Left renal cortex interstitium (tissue), 4 donors: Measurements from ENCODE around the gene SCAP. TPM values are rescaled to one million over a fixed set of nuclear protein-coding genes. Genes with fewer than 3 reads are reported as not detected.

Source experiments
- DNase-seq, 4 donors: peaks; one replicate each; pipeline ENCODE4 v3.0.0-alpha.2; 2013; ENCODE audit warnings: low read depth in 4 of 4, low spot score in 2 of 4, missing footprints in 1 of 4
- polyA plus RNA-seq, 4 donors: library from polyadenylated mRNA; unstranded; fragments of 120-200 nt; gene quantifications; one replicate each; pipeline ENCODE4 v1.2.1, GENCODE V29; 2013; ENCODE audit not compliant: insufficient read length in 4 of 4

Gene SCAP
- polyA plus RNA-seq, 4 donors: 67.5 to 97.3 (median 83.5) TPM

DNA sequence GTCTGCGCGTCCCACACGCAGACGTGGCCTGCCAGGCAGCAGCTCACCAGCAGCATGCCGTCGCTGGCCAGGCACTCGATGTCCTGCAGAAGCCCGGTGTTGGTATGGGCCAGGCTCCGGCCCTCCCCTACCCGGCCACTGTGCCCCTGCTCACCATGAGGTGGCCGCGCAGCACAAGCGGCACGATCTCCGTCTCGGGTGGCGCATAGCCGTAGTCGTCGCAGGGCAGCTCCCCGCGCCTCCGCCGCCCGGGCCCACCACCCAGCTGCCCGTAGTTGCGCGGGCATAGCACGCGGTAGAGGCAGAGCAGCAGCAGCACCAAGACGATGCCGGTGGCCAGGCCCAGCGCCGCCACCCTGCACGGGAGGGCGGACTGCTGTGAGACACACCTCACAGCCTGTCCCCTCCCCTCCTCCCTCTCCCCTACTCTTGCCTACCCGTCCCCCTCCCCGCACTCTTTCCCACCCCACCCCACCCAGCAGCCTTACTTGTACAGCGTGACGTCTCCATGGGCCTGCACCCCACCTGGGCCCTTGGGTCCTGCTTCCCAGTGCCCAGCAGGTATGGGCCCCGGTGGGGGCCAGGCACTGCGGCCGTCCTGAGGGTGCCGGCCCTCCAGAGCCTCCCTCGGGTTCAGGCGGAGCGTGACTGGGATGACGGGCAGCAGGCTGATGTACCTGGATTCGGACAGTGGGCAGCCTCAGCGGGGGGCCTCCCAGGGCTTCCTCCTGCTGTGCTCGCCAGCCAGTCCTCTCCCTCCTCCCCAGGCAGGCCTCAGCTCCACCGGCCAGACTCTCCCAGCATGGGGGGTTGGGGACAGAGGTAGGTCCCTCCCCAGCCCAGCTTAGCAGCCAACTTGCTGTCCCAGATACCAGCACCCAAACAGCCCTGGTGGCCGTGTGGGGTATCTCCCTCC, 57.3 kb downstream of the SCAP start:
- no peak for DNase-seq

DNA sequence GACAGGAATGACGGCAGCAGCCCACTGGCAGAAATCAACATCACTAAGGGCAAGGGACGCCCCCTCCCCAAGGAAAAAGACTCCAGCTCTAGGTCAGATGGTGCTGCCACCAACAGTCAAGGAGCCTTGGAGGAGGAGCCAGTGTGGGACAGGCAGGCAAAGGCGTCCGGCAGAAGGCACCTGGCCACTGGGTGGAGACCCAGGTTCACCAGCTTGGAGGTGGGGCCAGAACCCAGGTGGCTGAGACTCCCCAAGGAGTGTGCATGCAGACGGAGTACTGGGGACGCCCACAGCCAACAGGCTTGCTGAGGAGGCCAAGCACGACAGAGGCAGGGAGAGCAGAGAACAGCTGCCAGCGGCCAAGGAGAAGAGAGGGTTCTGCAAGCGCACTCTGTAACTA, 59.7 kb downstream of the SCAP start:
- DNase-seq: no peak

DNA sequence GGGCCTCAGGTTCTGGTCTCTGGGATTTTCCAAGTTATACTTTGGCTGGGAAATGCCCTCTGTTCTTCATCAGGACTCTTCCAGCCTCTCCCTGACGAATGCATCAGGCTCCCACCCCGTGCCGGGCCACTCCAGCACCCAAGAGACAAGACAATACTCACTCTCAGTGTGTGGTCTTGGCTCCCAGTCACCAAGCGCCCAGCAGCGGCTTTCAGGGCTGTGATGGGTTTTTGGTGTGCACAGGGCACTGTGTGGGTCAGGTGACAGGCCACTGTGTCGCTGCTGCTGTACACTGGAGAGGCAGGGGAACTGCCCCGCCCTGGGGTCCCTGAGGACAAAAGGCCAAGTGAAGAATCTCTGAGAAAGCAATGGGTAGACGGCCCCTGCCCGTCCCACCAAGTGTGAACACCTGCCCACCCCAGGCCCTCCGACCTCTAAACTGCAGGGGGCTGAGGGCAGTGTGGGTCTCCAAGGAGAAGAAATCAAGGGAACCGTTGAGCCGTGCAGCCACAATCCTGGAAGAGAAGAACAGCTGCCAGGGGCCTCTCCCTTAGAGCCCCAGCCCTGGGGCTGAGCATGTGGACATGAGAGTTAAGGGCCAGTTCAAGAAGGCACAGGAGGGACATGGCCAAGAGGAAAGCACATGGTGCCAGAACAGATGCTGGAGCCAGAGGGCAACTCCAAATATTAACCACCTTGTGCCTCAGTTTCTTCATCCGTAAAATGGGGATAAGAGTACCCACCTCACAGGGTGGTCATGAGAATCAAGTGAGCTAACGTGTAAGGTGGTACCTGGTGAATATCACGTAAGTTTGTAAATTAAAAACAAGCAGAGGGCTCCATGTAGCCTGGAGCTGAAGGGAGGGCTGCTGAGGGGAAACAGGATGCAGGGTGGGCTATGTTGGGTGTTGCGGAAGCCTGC, 60.8 kb downstream of the SCAP start:
- DNase-seq: no peak

DNA sequence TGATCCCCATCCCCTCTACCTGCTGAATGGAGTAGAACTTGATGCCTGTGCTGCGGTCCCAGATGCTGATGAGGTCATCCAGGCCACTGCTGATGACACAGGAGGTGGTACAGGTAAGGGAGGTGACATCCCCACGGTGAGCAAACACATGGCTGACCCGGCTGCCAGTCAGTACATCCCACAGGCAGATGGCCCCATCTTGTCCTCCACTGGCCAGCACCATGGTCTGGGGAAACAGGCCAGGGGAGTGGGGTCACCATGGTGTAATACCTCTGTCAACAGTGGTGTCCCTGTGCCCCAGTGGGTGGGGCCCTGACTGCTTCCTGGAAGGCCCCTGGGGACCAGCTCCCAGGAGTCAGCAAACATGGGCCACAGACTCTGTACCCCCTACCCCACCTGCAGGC, 61.6 kb downstream of the SCAP start:
- no peak for DNase-seq

GRCh38 chr3:47413751-47414150, 62.0 kb downstream of the SCAP start:
- no peak for DNase-seq

- DNase-seq: no peak
Observed at GRCh38 chr3:47412842-47413520, 62.8 kb downstream of the SCAP start.

DNA sequence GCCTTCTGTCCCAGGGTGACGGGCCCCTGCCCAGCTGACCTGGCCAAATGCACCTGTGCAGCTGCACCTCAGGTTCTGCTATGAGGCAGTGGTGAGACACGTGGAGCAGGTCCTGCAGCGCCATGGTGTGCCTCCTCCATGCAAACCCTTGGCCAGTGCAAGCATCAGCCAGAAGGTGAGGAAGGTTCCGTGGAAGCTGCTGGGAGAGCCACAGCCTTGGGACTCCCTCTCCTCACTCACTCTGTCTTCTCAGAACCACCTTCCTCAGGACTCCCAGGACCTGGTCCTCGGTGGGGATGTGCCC, 63.3 kb downstream of the SCAP start:
- no peak for DNase-seq

GRCh38 chr3:47411696-47412452, 63.9 kb downstream of the SCAP start:
- DNase-seq: no peak

DNA sequence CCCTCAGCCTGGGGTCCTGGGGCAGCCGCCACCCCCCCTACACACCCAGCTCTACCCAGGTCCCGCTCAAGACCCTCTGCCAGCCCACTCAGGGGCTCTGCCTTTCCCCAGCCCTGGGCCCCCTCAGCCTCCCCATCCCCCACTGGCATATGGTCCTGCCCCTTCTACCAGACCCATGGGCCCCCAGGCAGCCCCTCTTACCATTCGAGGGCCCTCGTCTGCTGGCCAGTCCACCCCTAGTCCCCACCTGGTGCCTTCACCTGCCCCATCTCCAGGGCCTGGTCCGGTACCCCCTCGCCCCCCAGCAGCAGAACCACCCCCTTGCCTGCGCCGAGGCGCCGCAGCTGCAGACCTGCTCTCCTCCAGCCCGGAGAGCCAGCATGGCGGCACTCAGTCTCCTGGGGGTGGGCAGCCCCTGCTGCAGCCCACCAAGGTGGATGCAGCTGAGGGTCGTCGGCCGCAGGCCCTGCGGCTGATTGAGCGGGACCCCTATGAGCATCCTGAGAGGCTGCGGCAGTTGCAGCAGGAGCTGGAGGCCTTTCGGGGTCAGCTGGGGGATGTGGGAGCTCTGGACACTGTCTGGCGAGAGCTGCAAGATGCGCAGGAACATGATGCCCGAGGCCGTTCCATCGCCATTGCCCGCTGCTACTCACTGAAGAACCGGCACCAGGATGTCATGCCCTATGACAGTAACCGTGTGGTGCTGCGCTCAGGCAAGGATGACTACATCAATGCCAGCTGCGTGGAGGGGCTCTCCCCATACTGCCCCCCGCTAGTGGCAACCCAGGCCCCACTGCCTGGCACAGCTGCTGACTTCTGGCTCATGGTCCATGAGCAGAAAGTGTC, 64.7 kb downstream of the SCAP start:
- DNase-seq: no peak

GRCh38 chr3:47410417-47410720, 65.4 kb downstream of the SCAP start:
- no peak for DNase-seq

- no peak for DNase-seq
Observed at GRCh38 chr3:47409688-47410416, 65.9 kb downstream of the SCAP start.

GRCh38 chr3:47409284-47409683, 66.5 kb downstream of the SCAP start:
- DNase-seq: no peak

GRCh38 chr3:47408839-47409229, 66.9 kb downstream of the SCAP start:
- no peak for DNase-seq

GRCh38 chr3:47407896-47408838, 67.6 kb downstream of the SCAP start:
- DNase-seq: no peak

DNA sequence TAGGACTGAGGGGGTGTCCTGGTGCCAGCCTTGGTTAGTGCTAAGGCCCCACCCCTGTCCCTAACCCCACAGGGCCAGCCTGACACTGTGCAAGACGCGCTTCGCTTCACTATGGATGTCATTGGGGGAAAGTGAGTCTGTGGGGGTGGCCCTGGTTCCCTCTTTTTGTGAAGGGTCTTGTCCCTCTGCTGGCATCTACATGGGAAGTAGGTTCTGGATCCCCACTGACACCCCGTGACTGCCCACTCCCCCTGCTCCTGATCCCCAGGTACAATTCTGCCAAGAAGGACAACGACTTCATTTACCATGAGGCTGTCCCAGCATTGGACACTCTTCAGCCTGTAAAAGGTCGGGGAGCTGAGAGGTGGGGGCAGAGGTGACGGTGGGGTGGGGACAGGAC, 68.5 kb downstream of the SCAP start:
- DNase-seq: no peak

GRCh38 chr3:47406762-47407149, 69.0 kb downstream of the SCAP start:
- DNase-seq: no peak

DNA sequence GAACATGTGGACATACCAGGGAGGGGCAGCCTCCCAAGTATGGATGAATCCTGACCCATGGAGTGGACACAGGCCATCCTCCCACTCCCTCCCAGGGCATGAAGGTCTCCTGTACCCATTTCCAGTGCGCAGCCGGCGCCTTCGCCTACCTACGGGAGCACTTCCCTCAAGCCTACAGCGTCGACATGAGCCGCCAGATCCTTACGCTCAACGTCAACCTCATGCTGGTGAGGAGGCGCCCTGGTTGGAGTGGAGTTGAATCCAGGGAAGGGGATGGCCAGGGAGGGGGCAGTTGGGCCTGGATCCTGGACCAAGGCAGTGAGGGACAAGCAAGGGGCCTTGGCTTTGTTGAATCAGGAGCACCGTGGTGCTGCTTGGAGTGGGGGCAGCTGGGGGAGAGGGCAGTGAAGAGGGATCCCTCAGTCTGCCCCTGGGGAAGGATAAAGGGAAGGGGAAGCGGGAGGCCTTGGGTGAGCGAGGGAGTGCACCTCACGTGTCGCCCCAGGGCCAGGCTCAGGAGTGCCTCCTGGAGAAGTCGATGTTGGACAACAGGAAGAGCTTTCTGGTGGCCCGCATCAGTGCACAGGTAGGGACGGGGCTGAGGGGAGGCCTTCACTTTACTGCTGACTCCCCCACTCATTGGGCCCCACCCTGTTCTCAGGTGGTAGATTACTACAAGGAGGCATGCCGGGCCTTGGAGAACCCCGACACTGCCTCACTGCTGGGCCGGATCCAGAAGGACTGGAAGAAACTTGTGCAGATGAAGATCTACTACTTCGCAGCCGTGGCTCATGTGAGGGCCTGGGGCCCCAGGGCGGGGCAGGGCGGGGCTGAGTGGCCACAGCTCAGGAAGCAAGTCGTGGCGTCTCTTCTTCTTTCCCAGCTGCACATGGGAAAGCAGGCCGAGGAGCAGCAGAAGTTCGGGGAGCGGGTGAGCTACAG, 69.7 kb downstream of the SCAP start:
- DNase-seq: no peak
